ENCODE results near the gene SGCE.

- TF ChIP-seq, protein P1, sequence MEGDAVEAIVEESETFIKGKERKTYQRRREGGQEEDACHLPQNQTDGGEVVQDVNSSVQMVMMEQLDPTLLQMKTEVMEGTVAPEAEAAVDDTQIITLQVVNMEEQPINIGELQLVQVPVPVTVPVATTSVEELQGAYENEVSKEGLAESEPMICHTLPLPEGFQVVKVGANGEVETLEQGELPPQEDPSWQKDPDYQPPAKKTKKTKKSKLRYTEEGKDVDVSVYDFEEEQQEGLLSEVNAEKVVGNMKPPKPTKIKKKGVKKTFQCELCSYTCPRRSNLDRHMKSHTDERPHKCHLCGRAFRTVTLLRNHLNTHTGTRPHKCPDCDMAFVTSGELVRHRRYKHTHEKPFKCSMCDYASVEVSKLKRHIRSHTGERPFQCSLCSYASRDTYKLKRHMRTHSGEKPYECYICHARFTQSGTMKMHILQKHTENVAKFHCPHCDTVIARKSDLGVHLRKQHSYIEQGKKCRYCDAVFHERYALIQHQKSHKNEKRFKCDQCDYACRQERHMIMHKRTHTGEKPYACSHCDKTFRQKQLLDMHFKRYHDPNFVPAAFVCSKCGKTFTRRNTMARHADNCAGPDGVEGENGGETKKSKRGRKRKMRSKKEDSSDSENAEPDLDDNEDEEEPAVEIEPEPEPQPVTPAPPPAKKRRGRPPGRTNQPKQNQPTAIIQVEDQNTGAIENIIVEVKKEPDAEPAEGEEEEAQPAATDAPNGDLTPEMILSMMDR (IDR thresholded peaks at IDR 0.05) = no peak
- TF ChIP-seq, protein P2, sequence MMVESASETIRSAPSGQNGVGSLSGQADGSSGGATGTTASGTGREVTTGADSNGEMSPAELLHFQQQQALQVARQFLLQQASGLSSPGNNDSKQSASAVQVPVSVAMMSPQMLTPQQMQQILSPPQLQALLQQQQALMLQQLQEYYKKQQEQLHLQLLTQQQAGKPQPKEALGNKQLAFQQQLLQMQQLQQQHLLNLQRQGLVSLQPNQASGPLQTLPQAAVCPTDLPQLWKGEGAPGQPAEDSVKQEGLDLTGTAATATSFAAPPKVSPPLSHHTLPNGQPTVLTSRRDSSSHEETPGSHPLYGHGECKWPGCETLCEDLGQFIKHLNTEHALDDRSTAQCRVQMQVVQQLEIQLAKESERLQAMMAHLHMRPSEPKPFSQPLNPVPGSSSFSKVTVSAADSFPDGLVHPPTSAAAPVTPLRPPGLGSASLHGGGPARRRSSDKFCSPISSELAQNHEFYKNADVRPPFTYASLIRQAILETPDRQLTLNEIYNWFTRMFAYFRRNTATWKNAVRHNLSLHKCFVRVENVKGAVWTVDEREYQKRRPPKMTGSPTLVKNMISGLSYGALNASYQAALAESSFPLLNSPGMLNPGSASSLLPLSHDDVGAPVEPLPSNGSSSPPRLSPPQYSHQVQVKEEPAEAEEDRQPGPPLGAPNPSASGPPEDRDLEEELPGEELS (CRISPR knock-in tag; IDR thresholded peaks at IDR 0.05) = no peak
- no peak for TF ChIP-seq CREB1 (CRISPR knock-in tag; IDR thresholded peaks at IDR 0.05)
- no peak for TF ChIP-seq MAX (CRISPR knock-in tag; IDR thresholded peaks at IDR 0.05)
- no peak for TF ChIP-seq SMAD4 (CRISPR knock-in tag; IDR thresholded peaks at IDR 0.05)
- no peak for TF ChIP-seq PRDM15 (CRISPR knock-in tag; IDR thresholded peaks at IDR 0.05)
- TF ChIP-seq ZNF121 (CRISPR knock-in tag; IDR thresholded peaks at IDR 0.05) = no peak
- TF ChIP-seq SP1 (CRISPR knock-in tag; conservative IDR thresholded peaks at IDR 0.05) = no peak
Observed at GRCh38 chr7:94562525-94562924, 93.4 kb downstream of the SGCE start.

Data from WTC11 (cell line).